ENCODE data around the gene DSCAM.

GRCh38 chr21:40566486-40566885, 280.5 kb downstream of the DSCAM start:
- TF ChIP-seq CTCF (IDR thresholded peaks at IDR 0.05) (no peak), E2F5 (CRISPR knock-in tag; IDR thresholded peaks at IDR 0.05) (no peak), ZNF263 (CRISPR knock-in tag; IDR thresholded peaks at IDR 0.05; ENCODE audit: low read depth) (no peak), IRF1 (CRISPR knock-in tag; IDR thresholded peaks at IDR 0.05) (no peak), JUN (CRISPR knock-in tag; IDR thresholded peaks at IDR 0.05) (no peak), SP1 (CRISPR knock-in tag; conservative IDR thresholded peaks at IDR 0.05) (no peak), SMAD4 (CRISPR knock-in tag; IDR thresholded peaks at IDR 0.05) (no peak)
